Stimulated activated naive CD8-positive, alpha-beta T cell treated with anti-CD3 and anti-CD28 coated beads, Interleukin-15, Interleukin-2, amounts not matched to agents 100 U/mL and 50 U/mL, for 24 hours (primary cell): ENCODE data around the gene ACTRT3.
A peak's percentile ranks its signal among the peaks of the same experiment; 100 is the strongest.

Experiments
- ATAC-seq: fragments of 150-1000 bp; cut with Tn5 transposase; one replicate; pipeline ENCODE4 v1.10.0; 2021
- DNase-seq: peaks from one replicate; pipeline ENCODE4 v3.0.0; 2021

ACTRT3 gene

DNA sequence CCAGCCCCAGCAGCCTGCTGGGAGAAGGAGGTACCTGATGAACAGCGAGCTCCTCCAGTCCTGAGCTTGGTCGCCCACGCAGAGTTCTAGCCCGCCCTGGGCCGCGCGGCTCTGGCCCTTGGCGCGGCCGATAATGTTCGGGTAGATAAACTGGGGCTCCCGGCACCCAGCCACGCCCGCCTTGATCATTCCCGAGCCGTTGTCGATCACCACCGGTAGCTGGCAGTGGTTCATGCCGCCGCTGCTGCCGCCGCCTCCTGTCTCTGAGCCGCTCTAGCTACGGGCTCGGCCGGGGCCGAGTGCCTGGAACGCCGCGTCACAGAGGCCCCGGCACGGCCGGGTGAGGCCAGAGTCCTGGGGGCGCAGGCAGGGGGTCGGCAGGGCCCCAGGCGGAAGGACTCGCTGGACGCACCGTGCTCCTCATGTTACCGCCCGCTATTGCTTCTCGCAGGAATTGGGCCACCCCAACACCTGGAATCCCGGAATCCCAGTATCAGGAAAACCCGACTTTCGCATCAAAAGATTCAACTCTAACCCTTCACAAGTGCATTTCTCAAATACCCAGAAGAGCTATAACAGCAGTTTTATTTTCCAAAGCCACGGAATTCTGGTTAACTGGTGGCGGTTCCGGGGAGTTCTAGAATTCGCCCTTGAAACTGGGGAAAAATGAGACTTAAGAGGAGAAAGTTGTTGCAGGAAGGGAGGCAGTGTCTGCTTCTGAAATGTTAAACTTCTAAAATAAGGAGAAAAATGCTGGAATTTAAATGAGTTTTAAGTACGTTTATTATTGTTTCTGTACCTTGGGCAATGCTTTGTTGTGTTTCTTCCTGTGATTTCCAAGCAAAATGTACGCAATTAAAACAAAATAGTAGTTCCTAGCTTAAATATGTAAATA, at the start of gene ACTRT3:
ACTRT3 (minus strand) TSS at position 275 of the 895 bp plus-strand sequence; CDS start at position 234, 41 bp downstream.
- DNase-seq (peak; percentile 75), ATAC-seq (peak; percentile 25)

DNA sequence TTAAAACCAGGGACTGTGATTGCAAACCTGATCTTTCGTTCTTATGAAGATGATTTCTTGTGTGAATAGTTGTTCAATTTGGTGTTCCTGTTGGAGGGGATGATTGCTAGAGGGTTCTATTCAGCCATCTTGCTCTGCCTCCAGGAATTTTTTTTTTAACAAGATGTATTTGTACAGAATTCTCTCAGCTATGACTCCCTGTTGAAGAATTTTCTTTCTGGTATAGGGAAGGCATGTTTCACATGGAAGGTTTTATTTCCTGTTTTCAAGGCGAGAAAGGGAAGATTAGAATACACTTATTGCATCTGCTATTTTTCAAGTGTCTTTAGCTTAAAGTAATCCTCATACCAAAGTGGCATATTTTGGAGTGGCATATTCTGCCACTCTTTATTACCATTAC, 49.0 kb upstream of the ACTRT3 start:
- ATAC-seq, result no peak

GRCh38 chr3:169815590-169816150, 46.3 kb upstream of the ACTRT3 start:
- ATAC-seq, result no peak
- DNase-seq, result no peak

More for the DNA sequence above, 49.0 kb upstream of the ACTRT3 start:
- DNase-seq, result no peak

- DNase-seq (peak; percentile 77), ATAC-seq (peak; percentile 91)
Measured at GRCh38 chr3:169813757-169814517, 44.6 kb upstream of the ACTRT3 start.

DNA sequence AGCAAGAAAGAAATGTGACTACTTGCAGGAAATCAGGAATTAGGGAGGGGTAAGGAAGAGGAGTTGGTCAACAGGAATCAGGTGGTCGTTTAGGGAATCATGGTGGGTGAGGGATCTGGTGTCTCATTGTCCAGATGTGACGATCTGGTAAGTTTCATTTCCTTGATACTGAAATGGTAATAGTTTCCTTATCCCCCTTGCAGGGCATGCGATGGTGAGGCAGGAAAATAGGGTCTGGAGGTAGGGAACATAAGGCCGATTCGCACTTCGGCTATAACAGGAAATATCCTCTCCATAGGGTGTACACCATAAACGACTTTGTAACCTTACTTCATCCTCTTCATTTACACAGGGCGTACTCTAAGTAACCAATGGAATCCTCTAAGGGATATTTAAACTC, 43.9 kb upstream of the ACTRT3 start:
- ATAC-seq (no peak), DNase-seq (no peak)

GRCh38 chr3:169812332-169813235, 43.2 kb upstream of the ACTRT3 start, which contains the start of the genes LRRC34 and LRRIQ4:
Gene LRRC34 (minus strand): TSS chr3:169812904. CDS start chr3:169812548, 356 bp downstream.
Gene LRRIQ4 (plus strand): TSS chr3:169812870. CDS start chr3:169821922, 9,052 bp downstream.
- ATAC-seq (peak; percentile 76), DNase-seq (peak; percentile 83)

- ATAC-seq (peak; percentile 3), DNase-seq (no peak)
Measured at GRCh38 chr3:169811631-169812331, 42.4 kb upstream of the ACTRT3 start.

GRCh38 chr3:169809230-169809795, 40.0 kb upstream of the ACTRT3 start:
- ATAC-seq (no peak), DNase-seq (no peak)

GRCh38 chr3:169804681-169805080, 35.3 kb upstream of the ACTRT3 start:
- ATAC-seq (no peak), DNase-seq (no peak)

GRCh38 chr3:169792359-169792758, 23.0 kb upstream of the ACTRT3 start:
- ATAC-seq (no peak), DNase-seq (no peak)

DNA sequence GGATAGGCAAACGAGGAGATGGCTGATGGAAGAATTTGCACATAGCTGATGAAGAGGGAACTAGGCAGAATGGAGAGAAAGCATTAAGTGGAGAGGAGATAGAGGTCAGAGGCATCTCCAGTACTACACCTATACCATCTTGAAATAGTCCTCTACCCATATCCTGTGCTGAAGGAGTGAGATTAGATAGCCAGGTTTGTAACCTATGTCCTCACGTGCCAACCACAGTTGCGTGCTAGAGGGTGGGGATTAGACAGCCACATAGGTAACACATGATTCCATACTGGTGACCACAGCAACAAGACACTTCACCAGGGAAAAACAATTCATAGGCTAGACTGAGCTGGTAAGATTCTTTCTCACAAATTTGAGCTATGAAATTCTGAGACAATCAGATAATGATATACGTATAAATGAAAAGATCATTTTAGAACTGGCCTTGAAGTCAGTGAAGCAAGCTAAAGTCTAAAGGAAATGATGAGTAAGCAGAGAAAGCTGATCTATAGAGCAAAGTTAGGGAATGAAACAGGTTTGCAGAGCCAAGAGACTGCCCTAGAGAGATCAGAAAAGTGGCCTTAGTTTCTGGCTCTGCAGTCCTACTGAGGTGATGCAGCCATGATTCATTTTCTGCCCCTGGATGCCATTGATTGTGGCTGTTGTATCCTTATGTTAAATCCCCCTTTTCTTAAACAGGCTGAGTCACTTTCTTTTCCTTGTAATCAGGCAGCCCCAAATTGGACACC, 21.5 kb upstream of the ACTRT3 start:
- no peak for DNase-seq
- ATAC-seq, result peak; percentile 23

- ATAC-seq (no peak), DNase-seq (no peak)
Measured at GRCh38 chr3:169790219-169790618, 20.9 kb upstream of the ACTRT3 start.

- DNase-seq, result no peak
- no peak for ATAC-seq
Measured at GRCh38 chr3:169787791-169788190, 18.4 kb upstream of the ACTRT3 start.

DNA sequence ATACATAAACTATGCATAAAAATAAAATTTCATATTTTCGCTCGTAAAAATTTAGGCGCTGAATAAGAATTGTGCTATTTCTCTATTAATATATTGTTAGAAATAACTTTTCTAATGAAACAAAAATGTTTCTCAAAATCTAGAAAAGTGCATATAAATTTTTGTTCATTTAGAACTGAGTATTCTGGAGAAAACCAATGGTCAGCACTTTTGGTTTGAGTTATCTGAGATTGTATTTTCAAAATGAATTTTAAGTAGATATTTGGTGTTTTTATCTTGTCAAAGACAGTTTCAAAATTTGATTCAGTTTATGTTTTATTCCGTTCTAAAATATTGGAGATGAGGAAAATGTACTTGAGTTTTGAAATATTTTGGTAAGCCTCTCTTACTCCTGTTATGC, 17.8 kb upstream of the ACTRT3 start:
- ATAC-seq, result no peak
- no peak for DNase-seq

DNA sequence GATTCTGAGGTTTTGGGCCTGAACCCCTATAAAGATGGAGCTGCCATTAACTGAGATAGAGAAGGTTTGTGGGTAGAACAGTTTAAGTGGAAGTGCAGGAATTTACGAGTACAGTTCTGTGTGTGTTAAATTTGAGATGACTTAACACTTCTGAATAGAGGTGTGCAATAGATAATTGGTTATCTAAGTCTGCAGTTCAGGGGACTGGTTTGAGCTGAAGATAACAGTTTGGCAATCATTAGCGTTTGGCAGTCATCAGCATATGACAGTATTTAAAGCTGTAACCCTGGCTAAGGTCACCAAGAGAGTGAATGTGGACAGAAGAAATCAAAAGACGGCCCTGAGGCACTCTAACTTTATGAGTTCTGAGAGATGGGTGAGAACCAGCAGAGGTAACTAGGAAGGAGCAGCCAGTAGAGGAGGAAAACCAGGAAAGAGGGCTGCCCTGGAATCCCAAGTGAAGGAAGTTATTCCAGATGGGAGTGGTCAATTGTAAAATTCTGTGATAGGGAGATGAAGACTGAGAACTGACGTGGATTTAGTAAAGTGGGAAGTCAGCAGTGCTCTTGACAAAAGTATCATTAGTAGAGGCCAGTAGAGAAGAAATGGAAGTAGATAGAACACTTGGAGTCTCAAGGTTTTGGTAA, 12.0 kb upstream of the ACTRT3 start:
- ATAC-seq (no peak), DNase-seq (no peak)

DNA sequence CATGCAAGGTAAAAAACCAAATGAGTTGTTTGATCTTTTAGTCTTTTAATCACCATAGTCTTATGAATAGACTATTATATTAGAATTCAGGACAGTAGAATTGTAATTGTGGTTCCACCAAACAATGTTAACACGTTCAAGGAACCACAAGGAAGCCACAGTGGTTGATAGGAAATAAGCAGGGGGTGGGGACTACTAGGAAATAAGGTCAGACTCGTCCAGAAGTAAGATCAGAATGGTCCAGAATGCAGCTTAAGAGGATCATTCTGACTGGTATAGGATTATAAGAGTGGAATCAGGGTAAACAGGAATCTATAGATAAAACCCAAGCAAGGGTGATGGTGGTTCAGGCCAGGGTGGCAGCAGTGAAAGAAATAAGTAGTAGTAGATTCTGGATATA, 11.4 kb upstream of the ACTRT3 start:
- DNase-seq (no peak), ATAC-seq (peak; percentile 43)

DNA sequence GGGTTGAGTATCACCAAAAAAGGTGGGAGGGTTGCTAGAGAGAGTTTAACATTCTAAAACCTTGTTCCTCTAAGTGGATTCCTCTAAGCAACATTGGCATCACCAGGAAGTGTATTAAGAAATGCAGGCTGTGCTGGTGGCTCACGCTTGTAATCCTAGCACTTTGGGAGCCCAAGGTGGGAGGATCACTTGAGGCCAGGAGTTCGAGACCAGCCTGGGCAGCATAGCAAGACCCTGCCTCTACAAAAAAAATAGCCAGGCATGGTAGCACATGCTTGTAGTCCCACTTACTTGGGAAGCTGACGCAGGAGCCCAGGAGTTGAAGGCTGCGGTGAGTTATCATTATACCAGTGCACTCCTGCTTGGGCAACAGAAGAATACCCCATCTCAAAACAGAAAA, 8.5 kb upstream of the ACTRT3 start:
- ATAC-seq, result no peak
- DNase-seq, result no peak

GRCh38 chr3:169774186-169774585, 4.8 kb upstream of the ACTRT3 start:
- no peak for DNase-seq
- ATAC-seq, result no peak
